ENCODE measurements around the gene MYCL.
A peak's percentile ranks its signal among the peaks of the same experiment; 100 is the strongest.

The MYCL gene

GRCh38 chr1:39901714-39902459 is at the start of gene MYCL:
Gene MYCL (minus strand): TSS chr1:39901917. CDS start chr1:39901434, 483 bp downstream.
- no peak for FAIRE-seq

GRCh38 chr1:39949891-39950290 is 48.2 kb upstream of the MYCL start:
- no peak for FAIRE-seq

GRCh38 chr1:39947260-39947659 is 45.5 kb upstream of the MYCL start:
- no peak for FAIRE-seq

GRCh38 chr1:39946216-39946615 is 44.5 kb upstream of the MYCL start:
- FAIRE-seq: no peak

- no peak for FAIRE-seq
Measured at GRCh38 chr1:39944410-39945112, 42.8 kb upstream of the MYCL start.

- FAIRE-seq: no peak
Measured at GRCh38 chr1:39943471-39944290, 42.0 kb upstream of the MYCL start.

GRCh38 chr1:39940980-39941871 is 39.5 kb upstream of the MYCL start:
- no peak for FAIRE-seq

- no peak for FAIRE-seq
Measured at GRCh38 chr1:39940253-39940652, 38.5 kb upstream of the MYCL start.

- no peak for FAIRE-seq
Measured at GRCh38 chr1:39938856-39939255, 37.1 kb upstream of the MYCL start.

GRCh38 chr1:39936724-39937491 is 35.2 kb upstream of the MYCL start:
- no peak for FAIRE-seq

- no peak for FAIRE-seq
Measured at GRCh38 chr1:39933956-39934941, 32.5 kb upstream of the MYCL start.

GRCh38 chr1:39928809-39929587 is 27.3 kb upstream of the MYCL start:
- FAIRE-seq: no peak

- FAIRE-seq: no peak
Measured at GRCh38 chr1:39927538-39927937, 25.8 kb upstream of the MYCL start.

GRCh38 chr1:39926820-39927219 is 25.1 kb upstream of the MYCL start:
- FAIRE-seq: no peak

- no peak for FAIRE-seq
Measured at GRCh38 chr1:39926343-39926793, 24.7 kb upstream of the MYCL start.

GRCh38 chr1:39925721-39926342 is 24.1 kb upstream of the MYCL start:
- FAIRE-seq: no peak

- FAIRE-seq: no peak
Measured at GRCh38 chr1:39922251-39922688, 20.6 kb upstream of the MYCL start.

GRCh38 chr1:39919545-39919944 is 17.8 kb upstream of the MYCL start:
- FAIRE-seq: peak; percentile 15

GRCh38 chr1:39917825-39918224 is 16.1 kb upstream of the MYCL start:
- peak; percentile 3 for FAIRE-seq
